Gastrocnemius medialis (tissue), 4 donors: Measurements from ENCODE around the gene UBE2L6.

Experiments used
- POLR2A ChIP-seq, 2 donors: fragments of 450-650 bp; IDR thresholded peaks; one replicate each; pipeline ENCODE4 v1.6.1; 2017; ENCODE audit warnings: antibody characterized with exemption in 2 of 2, mild to moderate bottlenecking in 2 of 2, moderate library complexity in 2 of 2
- TF ChIP-seq, protein P1 (sequence below), 5 experiments: fragments of 450-650 bp in 3 of 5; fragments of 200-600 bp in 2 of 5; sonication (generic) in 2 of 5; IDR thresholded peaks in 4 of 5; conservative IDR thresholded peaks in 1 of 5; 1 replicate in 4 of 5; 2 replicates in 1 of 5; pipeline ENCODE4 v1.5.1; 2016 to 2019; ENCODE audit warnings: antibody characterized with exemption in 5 of 5, mild to moderate bottlenecking in 3 of 5, moderate library complexity in 3 of 5

DNA sequence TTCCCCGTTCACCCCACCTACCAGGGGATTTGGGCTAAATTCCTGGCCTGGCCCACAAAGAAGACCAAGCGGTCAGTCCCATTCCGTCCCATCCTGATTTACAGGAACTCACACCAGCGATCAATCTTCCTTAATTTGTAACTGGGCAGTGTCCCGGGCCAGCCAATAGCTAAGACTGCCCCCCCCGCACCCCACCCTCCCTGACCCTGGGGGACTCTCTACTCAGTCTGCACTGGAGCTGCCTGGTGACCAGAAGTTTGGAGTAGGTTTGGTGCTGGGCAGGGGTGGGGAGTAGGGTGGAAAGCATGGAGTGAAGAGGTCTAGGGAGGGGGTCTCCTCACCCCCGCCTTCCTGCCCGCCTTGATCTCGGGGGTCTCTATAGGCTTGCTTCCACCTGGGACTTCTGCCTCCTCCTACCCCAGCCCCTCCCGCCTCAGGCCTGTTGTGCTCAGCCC, 30.0 kb upstream of the UBE2L6 start, which contains the start of gene SERPING1:
- TF ChIP-seq, protein P1, sequence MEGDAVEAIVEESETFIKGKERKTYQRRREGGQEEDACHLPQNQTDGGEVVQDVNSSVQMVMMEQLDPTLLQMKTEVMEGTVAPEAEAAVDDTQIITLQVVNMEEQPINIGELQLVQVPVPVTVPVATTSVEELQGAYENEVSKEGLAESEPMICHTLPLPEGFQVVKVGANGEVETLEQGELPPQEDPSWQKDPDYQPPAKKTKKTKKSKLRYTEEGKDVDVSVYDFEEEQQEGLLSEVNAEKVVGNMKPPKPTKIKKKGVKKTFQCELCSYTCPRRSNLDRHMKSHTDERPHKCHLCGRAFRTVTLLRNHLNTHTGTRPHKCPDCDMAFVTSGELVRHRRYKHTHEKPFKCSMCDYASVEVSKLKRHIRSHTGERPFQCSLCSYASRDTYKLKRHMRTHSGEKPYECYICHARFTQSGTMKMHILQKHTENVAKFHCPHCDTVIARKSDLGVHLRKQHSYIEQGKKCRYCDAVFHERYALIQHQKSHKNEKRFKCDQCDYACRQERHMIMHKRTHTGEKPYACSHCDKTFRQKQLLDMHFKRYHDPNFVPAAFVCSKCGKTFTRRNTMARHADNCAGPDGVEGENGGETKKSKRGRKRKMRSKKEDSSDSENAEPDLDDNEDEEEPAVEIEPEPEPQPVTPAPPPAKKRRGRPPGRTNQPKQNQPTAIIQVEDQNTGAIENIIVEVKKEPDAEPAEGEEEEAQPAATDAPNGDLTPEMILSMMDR (IDR thresholded peaks at IDR 0.05 in 4 of 5, conservative IDR thresholded peaks at IDR 0.05 in 1 of 5) = no peak
- no peak for TF ChIP-seq POLR2A (IDR thresholded peaks at IDR 0.05)
